ENCODE data around the gene SGCA.

DNA sequence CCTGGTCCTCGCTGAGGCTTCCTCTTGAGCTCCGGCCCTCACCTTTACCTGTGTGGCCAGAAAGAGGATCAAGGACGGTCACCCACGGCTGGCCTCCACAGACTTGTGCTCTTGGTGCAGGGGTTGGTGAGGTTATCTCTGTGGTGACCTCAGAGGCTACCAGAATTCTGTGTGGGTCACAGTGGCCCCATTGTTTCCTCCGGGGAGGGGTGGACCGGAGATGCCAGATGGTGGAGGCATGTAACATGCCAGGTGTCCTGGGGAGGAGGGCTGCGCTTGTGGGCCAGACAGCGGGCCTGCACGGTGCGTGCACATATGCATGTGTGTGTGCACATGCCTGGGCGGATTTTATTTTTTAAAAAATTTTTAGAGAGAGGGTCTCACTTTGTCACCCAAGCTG lies 6.3 kb downstream of the SGCA start:
- TF ChIP-seq, protein P1, sequence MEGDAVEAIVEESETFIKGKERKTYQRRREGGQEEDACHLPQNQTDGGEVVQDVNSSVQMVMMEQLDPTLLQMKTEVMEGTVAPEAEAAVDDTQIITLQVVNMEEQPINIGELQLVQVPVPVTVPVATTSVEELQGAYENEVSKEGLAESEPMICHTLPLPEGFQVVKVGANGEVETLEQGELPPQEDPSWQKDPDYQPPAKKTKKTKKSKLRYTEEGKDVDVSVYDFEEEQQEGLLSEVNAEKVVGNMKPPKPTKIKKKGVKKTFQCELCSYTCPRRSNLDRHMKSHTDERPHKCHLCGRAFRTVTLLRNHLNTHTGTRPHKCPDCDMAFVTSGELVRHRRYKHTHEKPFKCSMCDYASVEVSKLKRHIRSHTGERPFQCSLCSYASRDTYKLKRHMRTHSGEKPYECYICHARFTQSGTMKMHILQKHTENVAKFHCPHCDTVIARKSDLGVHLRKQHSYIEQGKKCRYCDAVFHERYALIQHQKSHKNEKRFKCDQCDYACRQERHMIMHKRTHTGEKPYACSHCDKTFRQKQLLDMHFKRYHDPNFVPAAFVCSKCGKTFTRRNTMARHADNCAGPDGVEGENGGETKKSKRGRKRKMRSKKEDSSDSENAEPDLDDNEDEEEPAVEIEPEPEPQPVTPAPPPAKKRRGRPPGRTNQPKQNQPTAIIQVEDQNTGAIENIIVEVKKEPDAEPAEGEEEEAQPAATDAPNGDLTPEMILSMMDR (IDR thresholded peaks at IDR 0.05), result no peak
- TF ChIP-seq POLR2A (IDR thresholded peaks at IDR 0.05), result no peak
